ENCODE data around the gene FBXO10.

- TF ChIP-seq CTCF (IDR thresholded peaks at IDR 0.05 in 4 of 5, conservative IDR thresholded peaks at IDR 0.05 in 1 of 5) (no peak), POLR2A (IDR thresholded peaks at IDR 0.05) (no peak)
These were observed 35.5 kb downstream of the FBXO10 start for GRCh38 chr9:37540634-37541033.

Measured in gastrocnemius medialis (tissue), 4 donors.